ENCODE measurements around the gene DYRK1A.
A peak's percentile ranks its signal among the peaks of the same experiment; 100 is the strongest.

DYRK1A gene

GRCh38 chr21:37370152-37371040 lies 3.8 kb downstream of the DYRK1A start:
- Histone ChIP-seq H3K9me3 (ENCODE audit: control insufficient read depth, low read length) (no peaks in the 10 kb centered on the region), H2BK120ac (ENCODE audit: low read depth, low read length) (no peak overlapping the region), H2BK15ac (ENCODE audit: low read depth, poor library complexity, severe bottlenecking) (no peak overlapping the region), H3K4me2 (ENCODE audit: low read length, poor library complexity, severe bottlenecking) (no peak overlapping the region), H2BK12ac (ENCODE audit: low read length in 2 of 2) (no peak overlapping the region), H3K27ac (ENCODE audit: low read length, poor library complexity, severe bottlenecking) (peak overlapping the region; percentile 23), H3K36me3 (ENCODE audit: control insufficient read depth in 1 of 2, insufficient read depth in 2 of 2, low read depth in 1 of 2, low read length in 2 of 2) (no peaks in the 10 kb centered on the region), H3K18ac (ENCODE audit: low read depth in 1 of 2, low read length in 2 of 2) (no peak overlapping the region), H3K9ac (ENCODE audit: low read length) (peak overlapping the region; percentile 96), H2AFZ (ENCODE audit: low read depth, low read length) (no peak overlapping the region), H4K8ac (ENCODE audit: low read length) (no peak overlapping the region), H2AK5ac (ENCODE audit: low read length, severe bottlenecking) (no peak overlapping the region), H2BK5ac (ENCODE audit: low read depth, low read length, poor library complexity, severe bottlenecking) (no peak overlapping the region), H3K4me1 (ENCODE audit: control insufficient read depth, insufficient read depth, low read depth, low read length) (peaks cover 6% of the 10 kb centered on the region), H3K4ac (ENCODE audit: low read depth in 1 of 2, low read length in 2 of 2) (no peak overlapping the region), H3K14ac (ENCODE audit: low read length in 2 of 2) (no peak overlapping the region), H4K91ac (ENCODE audit: low read length) (no peak overlapping the region), H3K27me3 (ENCODE audit: control insufficient read depth in 1 of 2, insufficient read depth in 1 of 2, low read length in 2 of 2) (no peaks in the 10 kb centered on the region), H3K23ac (ENCODE audit: low read length in 2 of 2) (no peak overlapping the region), H3K79me1 (replicated peaks; ENCODE audit: low read length, poor library complexity, severe bottlenecking) (no peaks in the 10 kb centered on the region), H3K4me3 (ENCODE audit: insufficient read depth in 1 of 2, low read depth in 1 of 2, low read length in 2 of 2) (peak overlapping the region in 1 of 2 experiments; percentile 92)
- WGBS: 55% methylated on average over 6 of the region's 8 CpGs
- DNase-seq: peak; percentile 75

DNA sequence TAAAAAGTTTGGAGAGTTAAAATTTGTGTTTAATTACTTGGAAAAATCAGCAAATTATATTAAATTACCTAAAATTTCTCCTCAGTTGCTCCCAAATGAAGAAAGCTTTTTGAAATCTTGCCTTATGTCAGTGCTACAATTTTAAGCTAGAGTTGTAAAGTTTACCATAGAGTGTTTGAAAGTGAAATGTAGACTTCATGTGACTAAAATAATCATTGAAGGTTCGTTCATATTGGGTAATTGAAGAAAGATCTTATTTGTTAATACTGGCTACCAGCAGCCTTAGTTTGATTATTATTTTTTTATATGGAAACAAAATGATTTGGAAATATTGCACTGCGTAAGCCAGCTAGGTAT lies 4.4 kb downstream of the DYRK1A start:
- Histone ChIP-seq H2BK120ac (ENCODE audit: low read depth, low read length) (no peak overlapping the region), H3K14ac (ENCODE audit: low read length in 2 of 2) (no peak overlapping the region), H4K91ac (ENCODE audit: low read length) (no peak overlapping the region), H3K18ac (ENCODE audit: low read depth in 1 of 2, low read length in 2 of 2) (no peak overlapping the region), H4K8ac (ENCODE audit: low read length) (no peak overlapping the region), H3K23ac (ENCODE audit: low read length in 2 of 2) (no peak overlapping the region), H3K9me3 (ENCODE audit: control insufficient read depth, low read length) (no peaks in the 10 kb centered on the region), H2AFZ (ENCODE audit: low read depth, low read length) (no peak overlapping the region), H3K79me1 (replicated peaks; ENCODE audit: low read length, poor library complexity, severe bottlenecking) (no peaks in the 10 kb centered on the region), H3K9ac (ENCODE audit: low read length) (peak overlapping the region; percentile 96), H2AK5ac (ENCODE audit: low read length, severe bottlenecking) (no peak overlapping the region), H2BK15ac (ENCODE audit: low read depth, poor library complexity, severe bottlenecking) (no peak overlapping the region), H2BK5ac (ENCODE audit: low read depth, low read length, poor library complexity, severe bottlenecking) (no peak overlapping the region), H3K4me3 (ENCODE audit: insufficient read depth in 1 of 2, low read depth in 1 of 2, low read length in 2 of 2) (peak overlapping the region in 1 of 2 experiments; percentile 92), H3K27ac (ENCODE audit: low read length, poor library complexity, severe bottlenecking) (no peak overlapping the region), H3K4me2 (ENCODE audit: low read length, poor library complexity, severe bottlenecking) (no peak overlapping the region), H3K4me1 (ENCODE audit: control insufficient read depth, insufficient read depth, low read depth, low read length) (peaks cover 8% of the 10 kb centered on the region), H3K27me3 (ENCODE audit: control insufficient read depth in 1 of 2, insufficient read depth in 1 of 2, low read length in 2 of 2) (no peaks in the 10 kb centered on the region), H3K36me3 (ENCODE audit: control insufficient read depth in 1 of 2, insufficient read depth in 2 of 2, low read depth in 1 of 2, low read length in 2 of 2) (no peaks in the 10 kb centered on the region), H2BK12ac (ENCODE audit: low read length in 2 of 2) (no peak overlapping the region), H3K4ac (ENCODE audit: low read depth in 1 of 2, low read length in 2 of 2) (no peak overlapping the region)
- 95% methylated on average over 2 of the region's 2 CpGs for WGBS
- no peak for DNase-seq

DNA sequence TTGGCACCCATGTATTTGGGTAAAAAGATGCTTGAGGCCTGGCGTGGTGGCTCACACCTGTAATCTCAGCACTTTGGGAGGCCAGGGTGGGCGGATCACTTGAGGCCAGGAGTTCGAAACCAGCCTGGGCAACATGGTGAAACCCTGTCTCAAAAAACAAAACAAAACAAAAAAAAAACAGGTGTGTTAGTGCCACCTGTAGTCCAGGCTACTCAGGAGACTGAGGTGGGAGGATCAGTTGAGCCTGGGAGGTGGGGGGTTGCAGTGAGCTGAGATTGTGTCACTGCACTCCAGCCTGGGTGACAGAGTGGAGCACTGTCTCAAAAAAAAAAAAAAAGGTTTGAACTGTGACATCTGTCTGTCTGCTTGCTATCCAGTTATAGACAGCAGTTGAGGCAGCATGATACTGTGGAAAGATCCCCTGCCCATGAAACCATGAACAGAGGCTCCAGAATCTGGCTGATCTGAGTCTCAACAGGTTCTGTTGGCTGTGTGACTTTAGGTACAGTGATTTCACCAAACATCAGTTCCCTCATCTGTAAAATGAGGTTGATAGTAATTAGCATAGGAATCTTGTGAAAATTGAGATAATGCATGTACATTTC lies 5.7 kb downstream of the DYRK1A start:
- no peaks in the 10 kb centered on the region for H3K79me1 ChIP-seq (replicated peaks; ENCODE audit: low read length, poor library complexity, severe bottlenecking)
- H2BK12ac ChIP-seq (ENCODE audit: low read length in 2 of 2): no peak overlapping the region
- no peaks in the 10 kb centered on the region for H3K27me3 ChIP-seq (ENCODE audit: control insufficient read depth in 1 of 2, insufficient read depth in 1 of 2, low read length in 2 of 2)
- H4K91ac ChIP-seq (ENCODE audit: low read length): no peak overlapping the region
- no peak overlapping the region for H2AFZ ChIP-seq (ENCODE audit: low read depth, low read length)
- no peak overlapping the region for H2BK15ac ChIP-seq (ENCODE audit: low read depth, poor library complexity, severe bottlenecking)
- H3K4me3 ChIP-seq (ENCODE audit: insufficient read depth in 1 of 2, low read depth in 1 of 2, low read length in 2 of 2): no peak overlapping the region
- no peak overlapping the region for H3K14ac ChIP-seq (ENCODE audit: low read length in 2 of 2)
- H3K4ac ChIP-seq (ENCODE audit: low read depth in 1 of 2, low read length in 2 of 2): no peak overlapping the region
- no peak overlapping the region for H3K9ac ChIP-seq (ENCODE audit: low read length)
- H2BK120ac ChIP-seq (ENCODE audit: low read depth, low read length): no peak overlapping the region
- no peak overlapping the region for H3K4me2 ChIP-seq (ENCODE audit: low read length, poor library complexity, severe bottlenecking)
- H3K27ac ChIP-seq (ENCODE audit: low read length, poor library complexity, severe bottlenecking): no peak overlapping the region
- H4K8ac ChIP-seq (ENCODE audit: low read length): no peak overlapping the region
- peak overlapping the region in 1 of 2 experiments; percentile 48 for H3K18ac ChIP-seq (ENCODE audit: low read depth in 1 of 2, low read length in 2 of 2)
- no peak overlapping the region for H2BK5ac ChIP-seq (ENCODE audit: low read depth, low read length, poor library complexity, severe bottlenecking)
- no peaks in the 10 kb centered on the region for H3K9me3 ChIP-seq (ENCODE audit: control insufficient read depth, low read length)
- H3K36me3 ChIP-seq (ENCODE audit: control insufficient read depth in 1 of 2, insufficient read depth in 2 of 2, low read depth in 1 of 2, low read length in 2 of 2): no peaks in the 10 kb centered on the region
- H2AK5ac ChIP-seq (ENCODE audit: low read length, severe bottlenecking): no peak overlapping the region
- no peak for DNase-seq
- H3K23ac ChIP-seq (ENCODE audit: low read length in 2 of 2): no peak overlapping the region
- 96% methylated on average over 2 of the region's 3 CpGs for WGBS
- H3K4me1 ChIP-seq (ENCODE audit: control insufficient read depth, insufficient read depth, low read depth, low read length): peaks cover 8% of the 10 kb centered on the region

DNA sequence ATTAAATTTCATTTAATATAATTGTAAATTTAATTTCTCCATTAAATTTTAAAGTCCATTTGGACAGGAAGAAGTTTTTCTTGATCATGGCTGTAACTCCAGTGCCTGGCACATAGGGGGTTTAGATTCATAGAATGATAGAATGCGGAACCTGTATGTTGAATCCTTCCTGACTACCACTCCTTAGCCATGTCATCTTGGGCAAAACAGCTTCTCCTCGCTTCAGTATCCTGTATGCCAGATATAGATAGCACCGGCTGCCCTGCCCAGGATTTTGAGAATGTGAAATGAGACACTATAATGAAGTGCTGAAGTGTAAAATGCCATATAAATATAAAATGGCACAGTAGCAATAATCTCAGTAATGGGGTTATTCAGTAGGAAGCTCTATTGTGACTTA lies 6.4 kb downstream of the DYRK1A start:
- Histone ChIP-seq H3K4me2 (ENCODE audit: low read length, poor library complexity, severe bottlenecking) (no peak overlapping the region), H4K8ac (ENCODE audit: low read length) (no peak overlapping the region), H2AFZ (ENCODE audit: low read depth, low read length) (no peak overlapping the region), H4K91ac (ENCODE audit: low read length) (no peak overlapping the region), H2BK120ac (ENCODE audit: low read depth, low read length) (no peak overlapping the region), H3K9me3 (ENCODE audit: control insufficient read depth, low read length) (no peaks in the 10 kb centered on the region), H3K36me3 (ENCODE audit: control insufficient read depth in 1 of 2, insufficient read depth in 2 of 2, low read depth in 1 of 2, low read length in 2 of 2) (no peaks in the 10 kb centered on the region), H2BK12ac (ENCODE audit: low read length in 2 of 2) (no peak overlapping the region), H3K4me3 (ENCODE audit: insufficient read depth in 1 of 2, low read depth in 1 of 2, low read length in 2 of 2) (no peak overlapping the region), H3K27me3 (ENCODE audit: control insufficient read depth in 1 of 2, insufficient read depth in 1 of 2, low read length in 2 of 2) (no peaks in the 10 kb centered on the region), H3K27ac (ENCODE audit: low read length, poor library complexity, severe bottlenecking) (no peak overlapping the region), H3K23ac (ENCODE audit: low read length in 2 of 2) (no peak overlapping the region), H2BK5ac (ENCODE audit: low read depth, low read length, poor library complexity, severe bottlenecking) (no peak overlapping the region), H3K14ac (ENCODE audit: low read length in 2 of 2) (no peak overlapping the region), H2BK15ac (ENCODE audit: low read depth, poor library complexity, severe bottlenecking) (no peak overlapping the region), H2AK5ac (ENCODE audit: low read length, severe bottlenecking) (no peak overlapping the region), H3K79me1 (replicated peaks; ENCODE audit: low read length, poor library complexity, severe bottlenecking) (no peaks in the 10 kb centered on the region), H3K18ac (ENCODE audit: low read depth in 1 of 2, low read length in 2 of 2) (no peak overlapping the region), H3K9ac (ENCODE audit: low read length) (no peak overlapping the region), H3K4ac (ENCODE audit: low read depth in 1 of 2, low read length in 2 of 2) (no peak overlapping the region), H3K4me1 (ENCODE audit: control insufficient read depth, insufficient read depth, low read depth, low read length) (peaks cover 8% of the 10 kb centered on the region)
- WGBS: 95% methylated on average over 2 of the region's 3 CpGs
- no peak for DNase-seq

Measured in mesenchymal stem cell (in vitro differentiated cells and primary cell).